DND-41 (cell line): ENCODE results near the gene EIF5A.

Source experiments
- EZH2 ChIP-seq: IDR thresholded peaks from 3 replicates; pipeline ENCODE4 v1.6.1; 2012; ENCODE audit warnings: borderline replicate concordance, low read depth, mild to moderate bottlenecking, moderate library complexity, low read length, inconsistent platforms; ENCODE audit not compliant: severe bottlenecking
- TF ChIP-seq, protein P1 (sequence below): IDR thresholded peaks from 2 replicates; pipeline ENCODE4 v1.5.1; 2012; ENCODE audit warnings: borderline replicate concordance, low read length, moderate library complexity, mild to moderate bottlenecking; ENCODE audit not compliant: poor library complexity, severe bottlenecking; ENCODE audit errors: extremely low read depth

DNA sequence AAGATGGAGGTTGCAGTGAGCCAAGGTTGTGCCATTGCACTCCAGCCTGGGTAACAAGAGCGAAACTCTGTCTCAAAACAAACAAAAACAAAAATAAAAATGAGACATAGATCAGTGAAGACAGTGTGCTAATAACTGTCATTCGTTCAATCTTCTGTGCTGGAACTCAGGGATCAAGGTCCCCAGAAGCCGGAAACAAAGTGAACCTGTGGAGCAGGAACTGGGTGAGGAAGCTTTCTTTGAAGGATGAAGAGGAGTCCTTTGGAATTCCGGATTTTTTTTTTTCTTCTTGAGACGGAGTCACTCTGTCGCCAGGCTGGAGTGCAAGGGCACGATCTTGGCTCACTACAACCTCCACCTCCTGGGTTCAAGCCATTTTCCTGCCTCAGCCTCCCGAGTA, 28.0 kb upstream of the EIF5A start:
- TF ChIP-seq, protein P1, sequence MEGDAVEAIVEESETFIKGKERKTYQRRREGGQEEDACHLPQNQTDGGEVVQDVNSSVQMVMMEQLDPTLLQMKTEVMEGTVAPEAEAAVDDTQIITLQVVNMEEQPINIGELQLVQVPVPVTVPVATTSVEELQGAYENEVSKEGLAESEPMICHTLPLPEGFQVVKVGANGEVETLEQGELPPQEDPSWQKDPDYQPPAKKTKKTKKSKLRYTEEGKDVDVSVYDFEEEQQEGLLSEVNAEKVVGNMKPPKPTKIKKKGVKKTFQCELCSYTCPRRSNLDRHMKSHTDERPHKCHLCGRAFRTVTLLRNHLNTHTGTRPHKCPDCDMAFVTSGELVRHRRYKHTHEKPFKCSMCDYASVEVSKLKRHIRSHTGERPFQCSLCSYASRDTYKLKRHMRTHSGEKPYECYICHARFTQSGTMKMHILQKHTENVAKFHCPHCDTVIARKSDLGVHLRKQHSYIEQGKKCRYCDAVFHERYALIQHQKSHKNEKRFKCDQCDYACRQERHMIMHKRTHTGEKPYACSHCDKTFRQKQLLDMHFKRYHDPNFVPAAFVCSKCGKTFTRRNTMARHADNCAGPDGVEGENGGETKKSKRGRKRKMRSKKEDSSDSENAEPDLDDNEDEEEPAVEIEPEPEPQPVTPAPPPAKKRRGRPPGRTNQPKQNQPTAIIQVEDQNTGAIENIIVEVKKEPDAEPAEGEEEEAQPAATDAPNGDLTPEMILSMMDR = no peak
- no peak for TF ChIP-seq EZH2
